Measurements from ENCODE around the gene GJA10.

Gene GJA10

DNA sequence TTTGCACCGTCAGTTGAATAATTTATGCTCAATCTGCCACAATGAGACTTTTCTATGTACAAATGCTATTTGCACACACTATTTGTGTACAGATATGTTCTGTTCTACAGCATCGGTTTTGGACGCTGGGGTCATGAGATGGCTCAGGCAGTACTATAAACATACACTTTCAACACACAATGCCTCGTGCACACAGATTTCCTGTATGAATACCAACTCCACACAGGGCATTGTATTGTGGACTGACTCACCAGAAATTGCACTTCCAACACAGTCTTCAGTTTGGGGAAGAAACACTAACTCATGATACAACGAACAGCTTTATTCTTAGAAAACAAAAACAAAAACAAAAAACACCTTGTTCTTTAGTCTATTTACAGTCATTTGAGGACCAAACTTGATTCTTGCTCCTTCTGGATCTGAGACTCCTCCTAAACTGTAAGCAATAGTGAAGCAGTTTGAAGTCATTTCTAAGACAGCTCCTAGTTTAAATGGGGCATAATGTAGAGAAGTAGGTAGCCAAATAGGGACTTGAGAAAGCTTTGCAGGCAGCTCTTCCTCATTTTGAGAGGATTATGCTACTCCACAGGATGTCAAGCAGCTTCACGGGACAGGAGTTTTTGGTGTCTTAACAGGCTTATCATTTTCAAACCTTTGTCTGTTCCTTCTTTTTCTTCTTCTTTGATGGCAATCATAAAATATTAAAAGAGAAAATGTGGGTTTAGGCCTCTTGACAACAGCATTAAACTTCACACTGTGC is 33.7 kb downstream of the GJA10 start:
- TF ChIP-seq, protein P1, sequence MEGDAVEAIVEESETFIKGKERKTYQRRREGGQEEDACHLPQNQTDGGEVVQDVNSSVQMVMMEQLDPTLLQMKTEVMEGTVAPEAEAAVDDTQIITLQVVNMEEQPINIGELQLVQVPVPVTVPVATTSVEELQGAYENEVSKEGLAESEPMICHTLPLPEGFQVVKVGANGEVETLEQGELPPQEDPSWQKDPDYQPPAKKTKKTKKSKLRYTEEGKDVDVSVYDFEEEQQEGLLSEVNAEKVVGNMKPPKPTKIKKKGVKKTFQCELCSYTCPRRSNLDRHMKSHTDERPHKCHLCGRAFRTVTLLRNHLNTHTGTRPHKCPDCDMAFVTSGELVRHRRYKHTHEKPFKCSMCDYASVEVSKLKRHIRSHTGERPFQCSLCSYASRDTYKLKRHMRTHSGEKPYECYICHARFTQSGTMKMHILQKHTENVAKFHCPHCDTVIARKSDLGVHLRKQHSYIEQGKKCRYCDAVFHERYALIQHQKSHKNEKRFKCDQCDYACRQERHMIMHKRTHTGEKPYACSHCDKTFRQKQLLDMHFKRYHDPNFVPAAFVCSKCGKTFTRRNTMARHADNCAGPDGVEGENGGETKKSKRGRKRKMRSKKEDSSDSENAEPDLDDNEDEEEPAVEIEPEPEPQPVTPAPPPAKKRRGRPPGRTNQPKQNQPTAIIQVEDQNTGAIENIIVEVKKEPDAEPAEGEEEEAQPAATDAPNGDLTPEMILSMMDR (IDR thresholded peaks at IDR 0.05; ENCODE audit: low read depth, low read length, missing control alignments): no peak
- no peak for DNase-seq (ENCODE audit: extremely low read depth, low read depth)
- no peak overlapping the region for H3K4me3 ChIP-seq (replicated peaks; ENCODE audit: low read depth, low read length)

GRCh38 chr6:89928604-89929003 is 34.3 kb downstream of the GJA10 start:
- no peak for DNase-seq (ENCODE audit: extremely low read depth, low read depth)
- no peak overlapping the region for H3K4me3 ChIP-seq (replicated peaks; ENCODE audit: low read depth, low read length)
- TF ChIP-seq, protein P1 (IDR thresholded peaks at IDR 0.05; ENCODE audit: low read depth, low read length, missing control alignments): no peak

- TF ChIP-seq, protein P1 (IDR thresholded peaks at IDR 0.05; ENCODE audit: low read depth, low read length, missing control alignments): no peak
- DNase-seq (ENCODE audit: extremely low read depth, low read depth): no peak
- no peak overlapping the region for H3K4me3 ChIP-seq (replicated peaks; ENCODE audit: low read depth, low read length)
These were observed 36.5 kb downstream of the GJA10 start for GRCh38 chr6:89930789-89931188.

DNA sequence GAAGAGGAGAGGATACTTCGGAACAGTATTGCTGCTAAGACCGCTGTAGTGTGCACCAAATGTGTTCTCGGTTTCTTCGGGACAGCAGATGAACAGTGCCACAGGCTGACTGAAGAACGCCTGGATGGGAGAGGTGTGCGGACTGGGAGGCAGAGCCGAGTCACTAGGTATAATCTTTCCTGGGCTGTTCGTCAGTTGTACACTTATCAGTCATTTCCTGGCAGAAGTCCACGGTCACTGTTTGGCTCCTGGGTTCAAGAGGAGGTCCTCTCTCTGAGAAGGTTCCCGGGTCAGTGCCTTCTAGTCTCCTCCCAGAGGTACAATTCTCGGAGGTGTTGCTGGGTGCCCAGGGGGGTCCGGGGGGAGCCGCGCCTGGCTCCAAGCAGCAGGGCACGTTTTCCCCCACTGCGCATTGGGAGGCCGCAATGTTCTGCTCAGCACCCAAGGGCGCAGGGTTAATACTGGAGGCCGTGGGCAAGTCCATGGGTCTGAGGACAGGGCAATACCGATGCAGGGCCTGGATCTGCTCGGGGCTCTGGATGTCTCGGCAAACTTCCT is 38.1 kb downstream of the GJA10 start:
- H3K4me3 ChIP-seq (replicated peaks; ENCODE audit: low read depth, low read length): no peak overlapping the region
- no peak for DNase-seq (ENCODE audit: extremely low read depth, low read depth)
- TF ChIP-seq, protein P1 (IDR thresholded peaks at IDR 0.05; ENCODE audit: low read depth, low read length, missing control alignments): no peak

DNA sequence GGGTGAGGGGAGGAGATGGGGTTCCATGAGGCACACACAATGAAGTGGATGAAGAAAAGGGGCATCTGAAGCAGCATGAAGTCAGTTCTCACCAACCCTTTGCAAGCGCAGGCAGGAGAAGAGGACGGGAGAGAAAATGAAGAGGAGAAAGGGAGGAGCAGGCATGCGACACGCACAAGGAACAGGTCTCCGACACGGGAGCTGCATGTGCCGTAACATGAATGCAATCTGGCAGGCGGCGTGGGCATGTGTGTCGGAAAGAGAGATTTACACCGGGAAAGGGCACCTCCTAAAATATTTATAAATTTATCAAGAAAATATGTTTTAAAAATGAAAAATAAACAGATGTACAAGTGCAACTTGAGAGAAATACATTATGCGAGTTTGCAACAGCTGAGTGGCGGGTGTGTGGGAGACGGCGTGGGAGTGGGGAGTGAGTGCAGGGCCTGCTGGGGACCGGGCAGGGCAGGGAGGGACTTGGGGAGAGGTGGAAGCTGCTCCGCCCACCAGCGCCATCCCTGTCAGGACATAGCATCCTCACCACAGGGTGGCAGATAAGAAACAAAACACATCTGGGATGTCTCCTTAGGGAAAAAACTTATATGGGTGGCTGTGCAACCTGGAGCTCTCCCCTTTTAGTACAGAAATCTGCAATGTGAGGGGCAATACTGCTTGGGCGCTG is 40.6 kb downstream of the GJA10 start:
- TF ChIP-seq, protein P1 (IDR thresholded peaks at IDR 0.05; ENCODE audit: low read depth, low read length, missing control alignments): no peak
- H3K4me3 ChIP-seq (replicated peaks; ENCODE audit: low read depth, low read length): no peak overlapping the region
- DNase-seq (ENCODE audit: extremely low read depth, low read depth): no peak

DNA sequence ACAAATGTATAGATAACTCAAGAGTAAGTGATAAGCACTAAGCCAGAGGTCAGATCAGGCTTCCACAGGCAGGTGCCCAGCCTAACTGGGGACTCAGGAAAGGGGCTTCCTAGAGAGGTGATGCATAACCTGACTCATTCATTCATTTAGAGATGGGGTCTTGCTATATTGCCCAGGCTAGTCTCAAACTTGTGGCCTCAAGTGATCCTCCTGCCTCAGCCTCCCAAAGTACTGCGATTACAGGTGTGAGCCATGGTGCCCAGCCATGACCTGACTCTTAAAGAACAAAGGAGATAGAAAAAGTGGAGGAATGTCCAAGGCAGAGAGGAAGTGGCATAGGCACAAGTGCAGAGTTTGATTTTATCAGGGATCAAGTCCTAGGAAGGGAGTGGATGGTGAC is 41.9 kb downstream of the GJA10 start:
- H3K4me3 ChIP-seq (replicated peaks; ENCODE audit: low read depth, low read length): no peak overlapping the region
- TF ChIP-seq, protein P1 (IDR thresholded peaks at IDR 0.05; ENCODE audit: low read depth, low read length, missing control alignments): no peak
- no peak for DNase-seq (ENCODE audit: extremely low read depth, low read depth)

Measured in HFF-Myc (cell line).